HUES6 (cell line): ENCODE data around the gene AADAT.
A peak's percentile ranks its signal among the peaks of the same experiment; 100 is the strongest.

ENCODE experiments used
- H3K27ac ChIP-seq: 2 replicates; pipeline ENCODE4 v1.7.0; 2013; ENCODE audit warnings: low read depth, mild to moderate bottlenecking, low read length, inconsistent platforms
- H3K27me3 ChIP-seq: 2 replicates; pipeline ENCODE4 v1.6.1; 2013; ENCODE audit warnings: low read length; ENCODE audit not compliant: control insufficient read depth, insufficient read depth
- H3K36me3 ChIP-seq: 2 replicates; pipeline ENCODE4 v1.6.1; 2013; ENCODE audit warnings: low read length; ENCODE audit not compliant: control insufficient read depth, insufficient read depth
- H3K4me1 ChIP-seq: 2 replicates; pipeline ENCODE4 v1.6.1; 2013; ENCODE audit warnings: low read length; ENCODE audit not compliant: control insufficient read depth, insufficient read depth
- H3K4me3 ChIP-seq: 2 replicates; pipeline ENCODE4 v1.5.1; 2013; ENCODE audit warnings: low read depth, low read length
- H3K9ac ChIP-seq: one replicate; pipeline ENCODE4 v1.6.1; 2013; ENCODE audit warnings: mild to moderate bottlenecking, low read length
- H3K9me3 ChIP-seq: 2 replicates; pipeline ENCODE4 v1.6.1; 2013; ENCODE audit warnings: low read depth, low read length; ENCODE audit not compliant: control insufficient read depth, insufficient read depth

AADAT gene

DNA sequence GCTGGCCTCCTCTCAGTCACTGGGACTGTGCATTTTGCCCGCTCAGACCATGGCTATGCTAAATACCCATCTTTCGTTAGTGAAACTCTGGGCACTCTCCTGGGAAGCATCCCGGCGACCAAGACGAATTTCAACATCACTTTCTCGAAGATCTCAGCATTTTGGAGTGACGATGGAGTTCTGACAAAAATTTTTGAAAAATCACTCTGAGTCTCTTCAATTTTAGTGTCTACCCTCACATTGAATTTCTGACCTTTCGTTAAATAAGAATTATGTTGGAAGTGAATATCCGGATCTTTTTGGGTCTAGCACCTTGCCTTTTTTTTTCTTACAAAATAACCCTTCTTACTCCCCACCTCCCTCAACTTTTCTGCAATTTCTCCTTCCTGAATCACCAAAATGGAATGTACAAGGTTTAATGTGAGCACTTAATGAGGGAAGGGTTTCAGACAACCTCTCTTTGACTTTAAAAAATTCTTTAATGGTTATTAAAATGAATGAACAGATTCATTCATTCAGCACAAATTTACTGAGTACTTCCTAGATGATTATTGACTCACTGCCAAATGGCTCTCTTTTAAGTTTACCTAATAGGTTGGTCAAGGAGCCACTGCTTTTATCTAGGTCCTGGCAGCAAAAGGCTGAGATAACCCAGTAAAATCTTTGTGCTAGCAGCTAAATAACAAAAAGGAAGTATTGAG, 746 bp upstream of the AADAT start:
- Histone ChIP-seq H3K9me3 (no peaks in the 10 kb centered on the region), H3K9ac (peak overlapping the region; percentile 91), H3K27me3 (no peaks in the 10 kb centered on the region), H3K36me3 (peaks cover 27% of the 10 kb centered on the region), H3K4me1 (peaks cover 26% of the 10 kb centered on the region), H3K4me3 (peak overlapping the region; percentile 79), H3K27ac (no peak overlapping the region; the same call in 1 of the 2 replicates)

DNA sequence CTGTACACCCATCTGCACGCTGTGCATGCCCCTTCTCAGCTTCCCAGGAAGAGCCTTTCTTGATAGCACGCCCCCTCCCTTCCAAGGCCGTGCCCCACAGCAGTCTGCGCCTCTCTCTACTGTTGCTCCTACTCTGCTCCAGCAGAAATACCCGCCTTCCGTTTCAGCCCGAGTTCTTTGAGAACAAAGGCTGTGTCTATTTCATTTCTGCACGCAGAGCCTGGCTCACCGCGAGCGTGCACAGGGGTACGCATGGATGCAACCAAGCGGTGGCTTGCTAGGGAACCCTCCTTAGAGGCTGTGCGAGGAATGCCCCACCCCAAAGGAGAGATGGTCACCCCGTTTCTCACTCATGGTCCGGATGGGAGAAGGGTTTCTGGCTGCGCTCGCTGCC, 485 bp downstream of the AADAT start:
- H3K9ac ChIP-seq, result peak overlapping the region; percentile 91
- peaks cover 22% of the 10 kb centered on the region for H3K4me1 ChIP-seq
- no peaks in the 10 kb centered on the region for H3K27me3 ChIP-seq
- no peaks in the 10 kb centered on the region for H3K9me3 ChIP-seq
- peaks cover 39% of the 10 kb centered on the region for H3K36me3 ChIP-seq
- peak overlapping the region; percentile 54; the same call in 1 of the 2 replicates for H3K27ac ChIP-seq
- peak overlapping the region; percentile 79 for H3K4me3 ChIP-seq

DNA sequence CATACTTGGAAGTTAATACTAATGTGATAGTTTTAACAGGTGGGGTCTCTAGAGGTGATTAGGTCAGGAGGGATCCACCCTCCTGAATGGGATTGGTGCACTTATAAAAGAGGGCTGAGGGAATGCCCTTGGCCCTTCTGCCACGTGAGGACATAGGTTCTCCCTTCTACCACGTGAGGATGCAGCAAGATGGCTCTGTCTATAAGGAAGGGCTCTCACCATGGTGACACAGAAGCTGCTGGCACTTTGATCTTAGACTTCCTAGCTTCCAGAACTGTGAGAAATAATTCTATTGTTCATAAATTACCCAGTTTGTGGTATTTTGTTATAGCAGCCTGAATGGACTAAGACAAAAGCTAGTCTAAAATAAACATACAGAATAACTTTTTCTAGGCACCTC, 1.0 kb downstream of the AADAT start:
- Histone ChIP-seq H3K27me3 (no peaks in the 10 kb centered on the region), H3K27ac (no peak overlapping the region), H3K36me3 (peaks cover 44% of the 10 kb centered on the region), H3K9ac (peak overlapping the region; percentile 91), H3K4me3 (peak overlapping the region; percentile 79), H3K9me3 (no peaks in the 10 kb centered on the region), H3K4me1 (peaks cover 17% of the 10 kb centered on the region)

DNA sequence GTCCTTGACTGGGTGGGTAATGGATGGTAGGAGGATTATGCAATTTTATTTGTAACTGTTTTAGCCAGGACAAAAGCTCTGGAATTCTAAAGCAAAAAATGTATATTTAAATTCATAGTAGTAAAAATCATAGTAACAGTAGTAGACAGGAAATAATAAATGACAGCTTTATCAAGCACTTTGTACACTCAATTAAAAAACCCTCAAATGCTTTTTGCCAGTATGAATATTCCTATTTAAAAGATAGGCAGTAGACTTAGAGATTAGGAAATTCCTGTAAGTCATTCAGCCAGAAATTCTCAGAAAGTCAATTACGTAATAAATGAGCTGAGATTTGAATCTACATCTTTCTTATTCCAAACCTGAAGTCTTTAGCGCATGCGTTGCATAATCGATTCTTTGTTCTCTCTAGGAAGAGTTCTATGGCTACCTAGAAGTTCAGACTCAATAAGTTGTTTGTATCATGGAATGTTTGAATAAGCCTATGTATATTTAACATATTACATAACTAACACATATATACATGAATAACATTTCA, 2.5 kb downstream of the AADAT start:
- H3K4me3 ChIP-seq, result no peak overlapping the region
- H3K9me3 ChIP-seq, result no peaks in the 10 kb centered on the region
- peaks cover 15% of the 10 kb centered on the region for H3K4me1 ChIP-seq
- no peak overlapping the region for H3K27ac ChIP-seq
- no peaks in the 10 kb centered on the region for H3K27me3 ChIP-seq
- no peak overlapping the region for H3K9ac ChIP-seq
- H3K36me3 ChIP-seq, result peaks cover 55% of the 10 kb centered on the region

DNA sequence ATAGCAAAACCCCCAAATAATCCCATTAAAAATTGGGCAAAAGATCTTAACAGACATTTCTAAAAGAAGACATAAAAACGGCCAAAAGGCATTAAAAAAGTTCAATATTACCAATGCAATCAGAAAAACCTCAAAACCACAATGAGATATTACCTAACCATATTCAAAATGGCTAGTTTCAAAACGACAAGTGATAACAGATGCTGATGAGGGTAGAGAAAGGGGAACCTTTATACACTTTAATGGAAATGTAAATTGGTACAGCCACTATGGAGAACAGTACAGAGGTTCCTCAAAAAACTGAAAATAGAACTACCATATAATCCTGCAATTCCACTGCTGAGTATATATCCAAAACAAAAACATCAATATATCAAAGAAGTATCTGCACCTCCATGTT, 6.2 kb downstream of the AADAT start:
- Histone ChIP-seq H3K27ac (no peak overlapping the region), H3K9ac (no peak overlapping the region)

DNA sequence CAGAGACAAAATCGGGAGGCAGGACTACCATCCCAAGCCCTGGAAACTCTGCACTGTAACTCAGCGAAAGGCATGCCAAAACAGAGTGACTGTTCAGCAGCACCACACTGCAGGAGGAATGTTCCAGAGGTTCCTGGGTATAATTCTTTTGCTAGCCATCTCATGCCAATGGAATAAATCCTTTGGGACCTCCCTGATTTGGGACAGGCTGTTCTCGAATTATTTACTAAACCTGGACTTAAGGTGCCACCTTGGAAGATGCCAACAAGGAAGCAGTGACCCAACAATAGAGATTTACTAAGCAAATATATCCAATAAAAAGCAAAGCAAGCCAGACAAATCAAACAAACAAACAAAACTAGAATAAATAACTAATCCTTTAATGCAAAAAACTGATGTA, 9.3 kb downstream of the AADAT start:
- Histone ChIP-seq H3K36me3 (peaks cover 91% of the 10 kb centered on the region), H3K27me3 (no peaks in the 10 kb centered on the region), H3K9ac (no peak overlapping the region), H3K9me3 (no peaks in the 10 kb centered on the region), H3K4me3 (no peak overlapping the region), H3K27ac (no peak overlapping the region), H3K4me1 (no peaks in the 10 kb centered on the region)

More for the DNA sequence above, 6.2 kb downstream of the AADAT start:
- Histone ChIP-seq H3K27me3 (no peaks in the 10 kb centered on the region), H3K4me1 (peaks cover 4% of the 10 kb centered on the region; the same call in 1 of the 2 replicates), H3K4me3 (no peak overlapping the region), H3K36me3 (peaks cover 89% of the 10 kb centered on the region), H3K9me3 (no peaks in the 10 kb centered on the region)

DNA sequence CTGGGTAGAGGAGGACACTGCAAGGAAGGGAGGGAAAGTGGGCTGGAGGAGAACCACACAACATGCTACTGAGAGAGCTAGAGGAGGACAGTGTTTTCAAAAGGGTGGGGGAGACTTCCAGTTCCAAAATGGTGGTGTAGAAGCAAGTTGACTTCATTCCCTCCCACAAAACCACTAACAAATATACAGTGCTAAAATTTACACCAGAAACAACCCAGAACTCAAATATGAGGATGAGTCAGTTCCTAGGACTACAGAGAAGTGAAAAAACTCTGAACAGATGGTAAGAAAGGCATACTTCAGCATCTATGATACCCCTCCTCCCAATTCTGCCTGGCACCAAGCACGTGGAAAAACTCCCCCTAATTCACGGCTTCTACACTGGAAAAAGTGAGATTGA, 9.8 kb downstream of the AADAT start:
- Histone ChIP-seq H3K27ac (no peak overlapping the region), H3K9ac (no peak overlapping the region), H3K4me3 (no peak overlapping the region), H3K36me3 (peaks cover 92% of the 10 kb centered on the region), H3K9me3 (no peaks in the 10 kb centered on the region), H3K27me3 (no peaks in the 10 kb centered on the region), H3K4me1 (peaks cover 4% of the 10 kb centered on the region)

DNA sequence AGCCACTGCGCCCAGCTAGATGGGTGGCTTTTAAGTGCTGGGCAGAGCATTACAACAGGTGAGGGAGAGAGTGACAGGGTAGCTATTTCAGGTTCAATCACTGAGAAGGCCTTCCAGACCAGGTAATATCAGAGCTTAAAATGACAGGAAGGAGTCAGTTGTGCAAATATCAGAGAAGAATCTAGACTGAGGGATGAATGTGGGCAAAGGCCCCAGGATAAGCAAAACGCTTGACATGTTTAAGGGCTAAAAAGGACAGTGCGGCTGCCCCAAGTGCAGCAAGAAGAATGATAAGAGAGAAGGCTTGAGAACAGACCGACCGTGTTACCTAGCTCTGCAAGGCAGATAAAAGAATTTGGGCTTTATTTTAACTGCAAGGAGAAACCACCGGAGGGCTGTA, 18.6 kb downstream of the AADAT start:
- no peak overlapping the region for H3K27ac ChIP-seq
- no peak overlapping the region for H3K4me3 ChIP-seq
- H3K27me3 ChIP-seq, result no peaks in the 10 kb centered on the region
- no peaks in the 10 kb centered on the region for H3K9me3 ChIP-seq
- peaks cover 83% of the 10 kb centered on the region for H3K36me3 ChIP-seq
- no peak overlapping the region for H3K9ac ChIP-seq
- peaks cover 6% of the 10 kb centered on the region for H3K4me1 ChIP-seq

DNA sequence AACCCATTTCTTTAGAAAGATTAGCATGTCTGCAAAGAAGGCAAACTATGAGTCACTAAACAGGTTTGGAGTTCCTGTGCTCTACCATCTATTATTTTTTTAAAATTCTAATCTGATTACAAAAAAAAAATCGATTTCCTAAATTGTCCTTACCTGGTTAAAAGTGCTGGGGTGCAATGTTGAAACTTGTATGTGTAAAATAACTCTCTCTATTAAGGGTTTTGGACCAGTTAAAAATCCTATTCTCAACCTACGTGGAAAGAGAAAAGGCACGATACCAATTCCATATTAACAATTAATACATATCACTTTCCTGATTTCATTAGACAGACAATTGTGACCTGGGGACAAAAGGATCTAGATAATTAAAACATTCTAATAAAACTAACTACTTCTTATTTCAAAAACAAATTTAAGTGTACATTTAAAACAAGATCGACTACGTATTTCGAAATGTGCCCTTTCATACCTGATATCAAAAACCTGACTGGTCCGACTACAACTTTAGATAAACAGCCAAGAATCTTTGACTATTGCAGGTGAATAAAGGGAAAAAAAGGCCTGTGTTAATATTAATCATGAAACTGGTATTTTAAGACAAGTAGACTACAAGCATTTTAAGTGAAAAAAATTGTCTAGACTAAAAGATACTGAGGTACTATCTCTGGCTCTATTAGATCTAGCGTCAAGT, 21.2 kb downstream of the AADAT start:
- H3K27me3 ChIP-seq, result no peaks in the 10 kb centered on the region
- no peak overlapping the region for H3K9ac ChIP-seq
- no peak overlapping the region for H3K4me3 ChIP-seq
- H3K36me3 ChIP-seq, result peaks cover 76% of the 10 kb centered on the region
- no peaks in the 10 kb centered on the region for H3K4me1 ChIP-seq
- H3K27ac ChIP-seq, result no peak overlapping the region
- no peaks in the 10 kb centered on the region for H3K9me3 ChIP-seq

DNA sequence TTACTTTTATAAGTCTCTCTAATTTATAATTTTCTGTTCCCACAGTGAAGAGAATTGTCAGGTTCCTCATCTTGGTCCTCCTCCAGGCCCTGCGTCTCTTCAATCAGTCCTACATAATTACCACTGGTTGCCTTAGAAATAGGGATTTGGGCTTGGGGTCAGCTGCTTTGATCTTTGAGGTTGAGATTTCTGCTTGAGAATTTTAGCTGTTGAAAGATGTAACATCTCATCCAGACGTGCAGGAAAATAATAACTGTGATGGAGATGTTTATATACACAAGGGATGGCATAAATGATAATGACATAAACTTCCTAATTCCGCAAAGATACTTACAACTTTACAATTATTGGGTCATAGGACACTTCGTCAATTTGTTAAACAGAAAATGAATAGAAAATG, 30.3 kb downstream of the AADAT start:
- Histone ChIP-seq H3K4me3 (no peak overlapping the region), H3K27me3 (no peaks in the 10 kb centered on the region), H3K27ac (no peak overlapping the region), H3K36me3 (peaks cover 63% of the 10 kb centered on the region), H3K4me1 (no peaks in the 10 kb centered on the region), H3K9me3 (no peaks in the 10 kb centered on the region), H3K9ac (no peak overlapping the region)

DNA sequence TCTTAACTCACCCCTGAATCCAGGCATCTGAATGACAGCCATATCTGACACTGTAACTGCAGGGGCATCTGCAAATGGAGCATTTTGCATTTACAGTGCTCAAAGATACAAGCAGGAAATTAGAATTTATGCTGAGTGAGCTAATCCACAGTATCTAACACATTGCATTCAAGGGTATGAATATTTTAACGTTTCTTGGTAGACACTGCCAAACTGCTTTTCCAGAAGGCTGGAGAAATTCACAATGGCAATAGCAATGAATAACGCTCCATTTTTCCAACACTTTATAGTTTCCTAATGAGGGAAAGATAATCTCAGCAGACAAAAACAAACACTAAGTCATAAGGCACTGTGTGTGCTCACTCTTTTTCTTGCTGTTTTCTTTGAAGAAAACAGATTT, 30.9 kb downstream of the AADAT start:
- Histone ChIP-seq H3K36me3 (peaks cover 58% of the 10 kb centered on the region), H3K4me1 (no peaks in the 10 kb centered on the region), H3K27ac (no peak overlapping the region), H3K4me3 (no peak overlapping the region), H3K9me3 (no peaks in the 10 kb centered on the region), H3K9ac (no peak overlapping the region), H3K27me3 (no peaks in the 10 kb centered on the region)
